Peyer's patch (tissue), 4 donors: ENCODE measurements around the gene AZIN2.

Source experiments
- CTCF ChIP-seq, 6 experiments: fragments of 450-650 bp in 4 of 6; fragments of 200-600 bp in 2 of 6; sonication (generic) in 1 of 6; IDR thresholded peaks; one replicate each; pipeline ENCODE4 v1.5.1; 2017 to 2019; ENCODE audit warnings: antibody characterized with exemption in 6 of 6, mild to moderate bottlenecking in 3 of 6, moderate library complexity in 1 of 6
- POLR2A ChIP-seq, 2 donors: fragments of 450-650 bp; IDR thresholded peaks; one replicate each; pipeline ENCODE4 v1.5.1; 2017; ENCODE audit warnings: antibody characterized with exemption in 2 of 2, mild to moderate bottlenecking in 2 of 2, moderate library complexity in 2 of 2

DNA sequence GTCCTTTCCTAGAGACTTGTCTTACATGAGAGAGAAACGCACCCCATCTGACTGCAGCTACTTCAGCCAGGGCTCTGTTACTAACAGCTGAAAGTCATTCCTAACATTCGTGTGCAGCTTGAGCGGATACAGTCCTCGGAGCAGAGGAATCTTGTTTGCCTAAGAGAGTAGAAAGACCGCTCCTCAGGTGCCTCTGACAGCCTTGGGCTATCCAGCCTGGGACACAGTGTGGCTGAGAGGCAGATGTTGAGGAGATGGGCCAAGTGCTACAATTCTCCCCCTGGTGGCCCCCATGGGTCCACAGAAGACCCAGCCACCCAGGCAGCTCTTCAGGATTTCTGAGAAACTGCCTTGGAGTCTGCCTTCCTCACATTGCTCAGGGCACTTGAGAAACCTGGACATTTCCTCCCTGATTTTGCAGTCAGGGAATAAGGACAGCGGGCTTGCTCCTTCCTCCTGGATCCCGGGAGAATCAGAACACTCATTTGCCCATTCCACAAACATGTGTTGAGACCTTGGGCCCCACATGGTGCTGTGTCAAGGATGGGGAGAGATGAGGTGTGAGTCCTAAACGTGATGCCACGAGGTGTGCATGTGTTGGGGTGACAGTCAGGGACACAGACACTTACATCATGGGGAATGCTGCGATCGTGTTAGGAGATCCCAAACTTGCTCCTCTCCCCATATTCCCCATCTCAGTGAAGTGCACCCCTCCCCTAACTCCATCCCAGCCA is 87.8 kb downstream of the AZIN2 start:
- TF ChIP-seq CTCF (IDR thresholded peaks at IDR 0.05): no peak
- no peak for TF ChIP-seq POLR2A (IDR thresholded peaks at IDR 0.05)
